ENCODE measurements around the gene SDR9C7. TPM values are rescaled to one million over a fixed set of nuclear protein-coding genes. Genes with fewer than 3 reads are reported as not detected.
"Not testable (repeated sequence)": the region's sequence is repeated elsewhere in the genome, so short reads cannot be mapped to it uniquely, and the experiment has no call there.

SDR9C7 gene
- total and polyA plus RNA-seq, 3 donors from 2014 or later, result 0.43 to 0.46 TPM; not detected in 1

- Histone ChIP-seq H3K4me3 (no peak overlapping the region), H3K9me3 (no peaks in the 10 kb centered on the region), H3K4me1 (no peaks in the 10 kb centered on the region), H3K27ac (no peak overlapping the region), H3K27me3 (no peaks in the 10 kb centered on the region), H3K36me3 (ENCODE audit: low read depth, missing control alignments) (no peaks in the 10 kb centered on the region)
- no peak for DNase-seq
- TF ChIP-seq CTCF (IDR thresholded peaks at IDR 0.05) (no peak), POLR2A (IDR thresholded peaks at IDR 0.05) (no peak)
- intact Hi-C loops (cut with DNase I; ENCODE audit: low total_unique reads), result no loop called here
- WGBS, 2 donors, result 57 to 61% methylated on average over 3 of the region's 3 CpGs
Observed at GRCh38 chr12:56886319-56886718, 47.9 kb downstream of the SDR9C7 start.

GRCh38 chr12:56885316-56885715 is 48.9 kb downstream of the SDR9C7 start:
- no peak overlapping the region for H3K4me3 ChIP-seq
- no peaks in the 10 kb centered on the region for H3K27me3 ChIP-seq
- no peak for DNase-seq
- no peaks in the 10 kb centered on the region for H3K36me3 ChIP-seq (ENCODE audit: low read depth, missing control alignments)
- 74 to 76% methylated on average over 1 of the region's 1 CpG for WGBS, 2 donors
- TF ChIP-seq POLR2A (IDR thresholded peaks at IDR 0.05), result no peak
- no peak for TF ChIP-seq CTCF (IDR thresholded peaks at IDR 0.05)
- no peak overlapping the region for H3K27ac ChIP-seq
- H3K9me3 ChIP-seq, result no peaks in the 10 kb centered on the region
- H3K4me1 ChIP-seq, result no peaks in the 10 kb centered on the region
- intact Hi-C loops (cut with DNase I; ENCODE audit: low total_unique reads), result no loop called here

- 50 to 60% methylated on average over 1 of the region's 1 CpG for WGBS, 2 donors
- H3K27me3 ChIP-seq, result no peaks in the 10 kb centered on the region
- H3K27ac ChIP-seq, result no peak overlapping the region
- no peaks in the 10 kb centered on the region for H3K4me1 ChIP-seq
- no peak overlapping the region for H3K4me3 ChIP-seq
- intact Hi-C loops (cut with DNase I; ENCODE audit: low total_unique reads), result no loop called here
- no peaks in the 10 kb centered on the region for H3K9me3 ChIP-seq
- DNase-seq, result no peak
- TF ChIP-seq POLR2A (IDR thresholded peaks at IDR 0.05), result no peak
- no peak for TF ChIP-seq CTCF (IDR thresholded peaks at IDR 0.05)
- H3K36me3 ChIP-seq (ENCODE audit: low read depth, missing control alignments), result no peaks in the 10 kb centered on the region
Observed at GRCh38 chr12:56884421-56884820, 49.8 kb downstream of the SDR9C7 start.

- 64% methylated on average over 3 of the region's 3 CpGs for WGBS, 2 donors
- H3K36me3 ChIP-seq (ENCODE audit: low read depth, missing control alignments); H3K4me1 ChIP-seq; H3K4me3 ChIP-seq; DNase-seq; H3K27ac ChIP-seq; H3K27me3 ChIP-seq; H3K9me3 ChIP-seq; intact Hi-C loops (cut with DNase I; ENCODE audit: low total_unique reads): not testable (repeated sequence)
Observed at GRCh38 chr12:56882407-56882806, 51.8 kb downstream of the SDR9C7 start.

GRCh38 chr12:56880125-56880992 is 53.8 kb downstream of the SDR9C7 start:
- intact Hi-C loops (cut with DNase I; ENCODE audit: low total_unique reads), result no loop called here
- no peak overlapping the region for H3K27ac ChIP-seq
- peaks cover 5% of the 10 kb centered on the region for H3K4me1 ChIP-seq
- H3K9me3 ChIP-seq, result no peaks in the 10 kb centered on the region
- H3K27me3 ChIP-seq, result no peaks in the 10 kb centered on the region
- no peak for TF ChIP-seq CTCF (IDR thresholded peaks at IDR 0.05)
- WGBS, 2 donors, result 75 to 90% methylated on average over 1 of the region's 1 CpG
- no peak overlapping the region for H3K4me3 ChIP-seq
- no peaks in the 10 kb centered on the region for H3K36me3 ChIP-seq (ENCODE audit: low read depth, missing control alignments)
- no peak for DNase-seq

GRCh38 chr12:56879240-56880124 is 54.7 kb downstream of the SDR9C7 start:
- H3K9me3 ChIP-seq; intact Hi-C loops (cut with DNase I; ENCODE audit: low total_unique reads); H3K4me1 ChIP-seq; DNase-seq; H3K4me3 ChIP-seq; H3K27ac ChIP-seq; H3K27me3 ChIP-seq; H3K36me3 ChIP-seq (ENCODE audit: low read depth, missing control alignments): not testable (repeated sequence)
- WGBS, 2 donors, result 46 to 79% methylated on average over 4 to 28 of the region's 28 CpGs
